Body of pancreas (tissue), 4 donors: ENCODE results near the gene COMMD10.

ENCODE experiments used
- CTCF ChIP-seq, 7 experiments: fragments of 450-650 bp in 4 of 7; fragments of 200-600 bp in 3 of 7; sonication (generic) in 3 of 7; IDR thresholded peaks; one replicate each; pipeline ENCODE4 v1.5.1; 2016 to 2019; ENCODE audit warnings: antibody characterized with exemption in 7 of 7
- POLR2A ChIP-seq, 3 donors: fragments of 450-650 bp; IDR thresholded peaks; one replicate each; pipeline ENCODE4 v1.6.1; 2016; ENCODE audit warnings: antibody characterized with exemption in 3 of 3, mild to moderate bottlenecking in 2 of 3

DNA sequence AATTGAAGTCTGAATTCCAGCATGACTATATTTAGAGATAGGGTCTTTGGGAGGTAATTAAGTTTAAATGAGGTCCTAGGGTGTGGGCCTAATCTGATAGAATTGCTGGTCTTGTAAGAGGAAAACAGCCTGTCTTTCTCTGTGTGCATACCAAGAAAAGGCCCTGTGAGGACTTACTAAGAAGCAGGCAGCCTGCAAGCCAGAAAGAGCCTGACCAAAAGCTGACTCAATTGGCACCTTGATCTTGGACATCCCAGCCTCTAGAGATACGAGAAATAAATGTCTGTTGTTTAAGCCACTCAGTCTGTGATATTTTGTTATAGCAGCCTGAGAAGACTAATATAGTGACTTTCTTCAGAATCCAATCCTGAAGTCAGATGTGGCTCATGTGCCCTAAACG, 38.0 kb upstream of the COMMD10 start:
- no peak for TF ChIP-seq CTCF (IDR thresholded peaks at IDR 0.05)
- TF ChIP-seq POLR2A (IDR thresholded peaks at IDR 0.05) = no peak
